ENCODE measurements around the gene OPRM1.

- no peak for TF ChIP-seq CTCF (IDR thresholded peaks at IDR 0.05)
- TF ChIP-seq POLR2A (IDR thresholded peaks at IDR 0.05): no peak
Observed at GRCh38 chr6:153994004-153994403, 45.0 kb upstream of the OPRM1 start.

Data from body of pancreas (tissue), 4 donors.